Activated CD4-positive, alpha-beta T cell treated with anti-CD3 and anti-CD28 coated beads, Interleukin-2, amount 10 ng/mL, durations not matched to agents 7 days and 5 days (primary cell): Measurements from ENCODE around the gene NEUROG1. TPM values are rescaled to one million over a fixed set of nuclear protein-coding genes. Genes with fewer than 3 reads are reported as not detected.

Source experiments
- CTCF ChIA-PET: fragments of 350-600 bp; sonication (Branson Sonifier 250); formaldehyde crosslinking; loops from one replicate; lab custom pipeline; 2021; ENCODE audit warnings: antibody characterized with exemption; lab: Charles Lee
- POLR2A ChIA-PET: fragments of 350-600 bp; sonication (Branson Sonifier 250); formaldehyde crosslinking; loops from one replicate; lab custom pipeline; 2021; ENCODE audit warnings: antibody characterized with exemption; lab: Charles Lee
- DNase-seq: peaks from one replicate; pipeline ENCODE4 v3.0.0-alpha.2; 2020
- H3K27ac Mint-ChIP-seq: one replicate; pipeline ENCODE4 v1.8.0; 2021; ENCODE audit warnings: mild to moderate bottlenecking, moderate library complexity, mixed read lengths
- H3K27me3 Mint-ChIP-seq: one replicate; pipeline ENCODE4 v1.8.0; 2021; ENCODE audit warnings: mixed read lengths
- H3K36me3 Mint-ChIP-seq: one replicate; pipeline ENCODE4 v1.8.0; 2021; ENCODE audit warnings: low read depth, mixed read lengths
- H3K4me1 Mint-ChIP-seq: one replicate; pipeline ENCODE4 v1.8.0; 2021; ENCODE audit warnings: mixed read lengths
- H3K4me3 Mint-ChIP-seq: one replicate; pipeline ENCODE4 v1.8.0; 2021; ENCODE audit warnings: mild to moderate bottlenecking, moderate library complexity, mixed read lengths
- H3K9me3 Mint-ChIP-seq: one replicate; pipeline ENCODE4 v1.8.0; 2021; ENCODE audit warnings: mixed read lengths
- total RNA-seq, 2 experiments: library from RNA; stranded (reverse); gene quantifications; one replicate each; pipeline ENCODE4 v1.2.3, GENCODE V29; 2021

NEUROG1 gene
- total RNA-seq, 2 experiments from 2014 or later = not detected

- ChIA-PET CTCF (no interaction called here), POLR2A (no interaction called here)
- no peak overlapping the region for H3K27ac Mint-ChIP-seq
- H3K4me1 Mint-ChIP-seq = no peaks in the 10 kb centered on the region
- no peak for DNase-seq
- H3K4me3 Mint-ChIP-seq = no peak overlapping the region
- peaks cover 48% of the 10 kb centered on the region for H3K27me3 Mint-ChIP-seq
- peaks cover 3% of the 10 kb centered on the region for H3K9me3 Mint-ChIP-seq
- H3K36me3 Mint-ChIP-seq = no peaks in the 10 kb centered on the region
Measured at GRCh38 chr5:135521964-135522363, 13.8 kb downstream of the NEUROG1 start.

- Mint-ChIP-seq H3K4me3 (no peak overlapping the region), H3K9me3 (peaks cover 3% of the 10 kb centered on the region), H3K27me3 (peaks cover 39% of the 10 kb centered on the region), H3K36me3 (no peaks in the 10 kb centered on the region), H3K27ac (no peak overlapping the region), H3K4me1 (no peaks in the 10 kb centered on the region)
- no peak for DNase-seq
- ChIA-PET CTCF (no interaction called here), POLR2A (no interaction called here)
Measured at GRCh38 chr5:135517631-135518030, 18.1 kb downstream of the NEUROG1 start.

DNA sequence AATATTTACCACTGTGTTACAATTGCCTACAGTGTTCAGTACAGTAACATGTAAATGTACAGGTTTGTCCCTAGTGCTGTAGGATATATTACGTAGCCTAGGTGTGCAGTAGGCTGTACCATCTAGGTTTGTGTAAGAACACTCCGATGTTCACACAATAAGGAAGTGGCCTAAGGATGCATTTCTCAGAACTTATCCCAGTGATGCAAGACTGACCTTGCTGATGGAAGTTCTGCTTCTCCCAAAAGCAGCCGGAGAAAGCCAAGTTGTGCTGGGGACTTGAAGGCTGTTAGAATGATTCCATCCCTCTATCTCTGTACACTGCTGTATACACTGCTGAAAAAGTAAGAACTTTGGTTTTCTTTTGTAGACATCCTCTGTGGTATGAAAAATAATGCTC lies 21.6 kb downstream of the NEUROG1 start:
- Mint-ChIP-seq H3K36me3 (no peaks in the 10 kb centered on the region), H3K27me3 (peaks cover 41% of the 10 kb centered on the region), H3K4me3 (no peak overlapping the region), H3K27ac (no peak overlapping the region), H3K9me3 (no peaks in the 10 kb centered on the region), H3K4me1 (no peaks in the 10 kb centered on the region)
- ChIA-PET POLR2A (interaction anchor here (0.6 kb wide), 1 partner anchor 378 kb away, joined by 4 read pairs; no protein-coding TSS in a partner anchor), CTCF (no interaction called here)
- DNase-seq = no peak

GRCh38 chr5:135511761-135512575 lies 23.8 kb downstream of the NEUROG1 start:
- DNase-seq = no peak
- Mint-ChIP-seq H3K4me3 (no peak overlapping the region), H3K4me1 (no peaks in the 10 kb centered on the region), H3K9me3 (no peaks in the 10 kb centered on the region), H3K27ac (no peak overlapping the region), H3K27me3 (peaks cover 46% of the 10 kb centered on the region), H3K36me3 (no peaks in the 10 kb centered on the region)
- ChIA-PET POLR2A (no interaction called here), CTCF (interaction anchor here (0.6 kb wide), 1 partner anchor 47 kb away, joined by 3 read pairs; no protein-coding TSS in a partner anchor)

DNA sequence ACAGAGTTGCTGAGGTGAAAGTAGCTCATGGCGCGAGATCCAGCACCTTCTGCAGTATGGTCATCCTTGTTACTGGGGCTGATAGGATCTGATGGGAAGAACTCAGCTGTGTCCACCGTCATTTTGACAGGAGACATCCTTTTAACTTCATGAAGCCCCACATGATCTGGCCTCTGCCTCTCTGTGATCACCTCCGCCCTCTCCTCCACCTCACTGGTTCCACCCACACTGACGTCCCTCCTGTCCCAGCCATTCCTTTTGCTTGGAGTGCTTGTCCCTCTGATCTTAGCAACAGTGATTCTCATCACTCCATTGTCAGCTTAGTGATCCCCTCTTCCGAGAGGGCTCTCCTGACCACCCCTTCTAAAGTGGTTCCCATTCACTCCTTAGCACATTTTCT lies 25.8 kb downstream of the NEUROG1 start:
- CTCF ChIA-PET = interaction anchor here (0.6 kb wide), 1 partner anchor 15 kb away, joined by 3 read pairs; no protein-coding TSS in a partner anchor
- H3K4me3 Mint-ChIP-seq = no peak overlapping the region
- peaks cover 55% of the 10 kb centered on the region for H3K27me3 Mint-ChIP-seq
- no peak overlapping the region for H3K27ac Mint-ChIP-seq
- H3K4me1 Mint-ChIP-seq = no peaks in the 10 kb centered on the region
- POLR2A ChIA-PET = no interaction called here
- no peaks in the 10 kb centered on the region for H3K9me3 Mint-ChIP-seq
- DNase-seq = no peak
- no peaks in the 10 kb centered on the region for H3K36me3 Mint-ChIP-seq

DNA sequence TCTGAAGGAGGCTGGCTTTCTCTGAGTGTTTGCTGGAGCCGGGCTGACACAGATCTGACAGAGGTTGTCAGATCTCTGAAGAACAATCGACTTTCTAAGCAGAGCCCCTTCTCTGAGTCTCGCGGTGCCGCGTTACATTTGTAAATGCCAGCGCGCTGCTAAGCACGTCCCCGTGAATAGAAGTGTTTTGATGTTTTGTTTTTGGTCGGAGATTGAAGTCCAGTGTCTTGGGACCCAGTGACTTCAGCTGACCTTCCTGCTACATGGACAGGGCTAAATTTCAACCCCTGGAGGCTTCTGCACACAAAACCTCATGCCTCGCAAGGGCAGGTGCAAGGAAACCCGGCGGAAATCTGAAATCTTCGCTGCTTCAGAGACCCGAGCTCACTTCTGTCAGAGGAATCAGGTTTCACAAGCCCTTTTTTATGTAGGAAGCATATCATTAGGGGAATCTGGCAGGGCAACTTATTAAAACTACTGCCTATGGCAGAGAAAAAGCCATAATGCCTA lies 27.2 kb downstream of the NEUROG1 start:
- no peak overlapping the region for H3K4me3 Mint-ChIP-seq
- no peak for DNase-seq
- POLR2A ChIA-PET = no interaction called here
- H3K9me3 Mint-ChIP-seq = no peaks in the 10 kb centered on the region
- H3K4me1 Mint-ChIP-seq = no peaks in the 10 kb centered on the region
- H3K27ac Mint-ChIP-seq = no peak overlapping the region
- H3K27me3 Mint-ChIP-seq = peaks cover 54% of the 10 kb centered on the region
- CTCF ChIA-PET = no interaction called here
- no peaks in the 10 kb centered on the region for H3K36me3 Mint-ChIP-seq

GRCh38 chr5:135505973-135506372 lies 29.8 kb downstream of the NEUROG1 start:
- ChIA-PET POLR2A (no interaction called here), CTCF (no interaction called here)
- Mint-ChIP-seq H3K27ac (no peak overlapping the region), H3K36me3 (no peaks in the 10 kb centered on the region), H3K4me3 (no peak overlapping the region), H3K27me3 (peaks cover 55% of the 10 kb centered on the region), H3K9me3 (no peaks in the 10 kb centered on the region), H3K4me1 (no peaks in the 10 kb centered on the region)
- DNase-seq = no peak

DNA sequence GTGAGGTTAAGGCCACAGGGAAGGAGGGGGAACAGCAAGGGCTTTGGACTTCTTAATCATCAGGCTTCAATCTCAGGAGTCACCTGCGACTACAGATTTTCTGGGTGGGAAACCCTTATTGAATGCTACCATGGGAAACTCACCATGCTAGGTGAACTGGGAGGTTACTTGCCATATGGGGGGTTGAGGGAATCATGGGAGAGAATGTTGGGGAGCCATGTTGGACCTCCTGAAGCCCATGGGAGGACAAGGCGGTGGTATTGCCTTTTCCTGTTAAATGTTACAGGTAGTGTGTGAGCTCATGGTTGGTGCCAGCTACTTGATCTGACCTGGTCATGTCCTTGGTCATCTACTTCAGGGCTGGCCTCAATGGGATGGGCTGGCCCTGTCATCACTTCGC lies 31.4 kb downstream of the NEUROG1 start:
- no peak for DNase-seq
- ChIA-PET POLR2A (no interaction called here), CTCF (interaction anchor here (0.5 to 1.2 kb wide), 3 partner anchors 10 to 452 kb away, joined by 3 to 4 read pairs (median 3); no protein-coding TSS in a partner anchor)
- Mint-ChIP-seq H3K9me3 (no peaks in the 10 kb centered on the region), H3K27me3 (peaks cover 42% of the 10 kb centered on the region), H3K27ac (no peak overlapping the region), H3K4me3 (no peak overlapping the region), H3K36me3 (no peaks in the 10 kb centered on the region), H3K4me1 (no peaks in the 10 kb centered on the region)

GRCh38 chr5:135503871-135504270 lies 31.9 kb downstream of the NEUROG1 start:
- ChIA-PET POLR2A (no interaction called here), CTCF (interaction anchor here (0.7 to 1.2 kb wide), 2 partner anchors 9 to 201 kb away, joined by 3 to 4 read pairs; no protein-coding TSS in a partner anchor)

GRCh38 chr5:135502836-135503520 lies 32.8 kb downstream of the NEUROG1 start:
- ChIA-PET CTCF (interaction anchor here (0.7 kb wide), 1 partner anchor 30 kb away, joined by 3 read pairs; no protein-coding TSS in a partner anchor), POLR2A (no interaction called here)
- DNase-seq = no peak
- Mint-ChIP-seq H3K4me1 (no peaks in the 10 kb centered on the region), H3K27ac (no peak overlapping the region), H3K36me3 (no peaks in the 10 kb centered on the region), H3K4me3 (no peak overlapping the region), H3K9me3 (no peaks in the 10 kb centered on the region), H3K27me3 (peaks cover 29% of the 10 kb centered on the region)

More at GRCh38 chr5:135503871-135504270, 31.9 kb downstream of the NEUROG1 start:
- H3K4me3 Mint-ChIP-seq = no peak overlapping the region
- H3K27me3 Mint-ChIP-seq = peaks cover 37% of the 10 kb centered on the region
- no peak overlapping the region for H3K27ac Mint-ChIP-seq
- H3K4me1 Mint-ChIP-seq = no peaks in the 10 kb centered on the region
- H3K36me3 Mint-ChIP-seq = no peaks in the 10 kb centered on the region
- H3K9me3 Mint-ChIP-seq = no peaks in the 10 kb centered on the region
- no peak for DNase-seq

DNA sequence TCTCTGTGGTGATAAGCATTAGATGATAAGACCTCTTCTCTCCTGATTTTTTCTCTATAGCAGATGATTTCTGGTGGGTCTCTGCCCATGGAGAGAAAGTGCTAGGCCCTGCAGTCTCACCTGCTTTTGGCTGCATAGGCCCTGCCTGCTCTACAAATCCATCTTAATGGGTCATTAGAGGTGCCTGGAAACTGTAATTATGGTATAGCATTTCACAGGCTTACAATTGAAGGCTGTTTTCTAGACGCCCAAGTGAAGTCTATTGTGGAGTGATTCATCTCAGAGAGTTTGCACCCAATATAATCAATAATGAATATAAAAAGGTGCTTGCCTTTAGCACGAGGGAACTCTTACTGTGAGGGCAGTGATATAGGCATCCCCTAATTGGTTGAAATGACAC lies 33.8 kb downstream of the NEUROG1 start:
- CTCF ChIA-PET = interaction anchor here (0.7 kb wide), 1 partner anchor 31 kb away, joined by 3 read pairs; no protein-coding TSS in a partner anchor

DNA sequence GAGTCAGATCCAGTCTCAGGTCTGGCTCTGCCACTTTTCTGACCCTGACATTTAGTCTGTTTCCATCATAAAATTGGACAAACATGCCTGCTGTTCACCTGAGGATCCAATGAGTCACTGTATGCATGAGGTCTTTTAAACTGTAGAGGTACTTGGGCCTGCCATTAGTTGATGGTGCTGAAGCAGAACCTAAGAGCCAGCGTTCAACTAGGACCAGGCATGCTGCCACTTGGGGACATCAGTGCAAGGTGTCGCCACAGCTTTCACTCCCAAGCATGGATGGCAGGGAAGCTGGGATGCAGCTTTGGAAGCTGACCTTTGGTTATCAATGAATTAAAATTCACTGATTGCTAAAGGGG lies 37.1 kb downstream of the NEUROG1 start:
- ChIA-PET CTCF (interaction anchor here (1.4 kb wide), 1 partner anchor 53 kb away, joined by 3 read pairs; no protein-coding TSS in a partner anchor), POLR2A (no interaction called here)
- peaks cover 28% of the 10 kb centered on the region for H3K27me3 Mint-ChIP-seq
- no peak overlapping the region for H3K27ac Mint-ChIP-seq
- DNase-seq = no peak
- no peak overlapping the region for H3K4me3 Mint-ChIP-seq
- H3K9me3 Mint-ChIP-seq = no peaks in the 10 kb centered on the region
- no peaks in the 10 kb centered on the region for H3K36me3 Mint-ChIP-seq
- H3K4me1 Mint-ChIP-seq = no peaks in the 10 kb centered on the region

More for the DNA sequence above, 33.8 kb downstream of the NEUROG1 start:
- H3K9me3 Mint-ChIP-seq = no peaks in the 10 kb centered on the region
- H3K27me3 Mint-ChIP-seq = peaks cover 25% of the 10 kb centered on the region
- no peaks in the 10 kb centered on the region for H3K36me3 Mint-ChIP-seq
- POLR2A ChIA-PET = no interaction called here
- no peaks in the 10 kb centered on the region for H3K4me1 Mint-ChIP-seq
- no peak overlapping the region for H3K4me3 Mint-ChIP-seq
- no peak overlapping the region for H3K27ac Mint-ChIP-seq
- DNase-seq = no peak
